ENCODE data around the gene SYNE1.
"Not testable (repeated sequence)": the region's sequence is repeated elsewhere in the genome, so short reads cannot be mapped to it uniquely, and the experiment has no call there.

Gene SYNE1

GRCh38 chr6:152423216-152424103 lies 213.7 kb downstream of the SYNE1 start:
- DNase-seq (ENCODE audit: low read depth) = no peak

- DNase-seq (ENCODE audit: low read depth) = not testable (repeated sequence)
Observed at GRCh38 chr6:152421496-152421895, 215.7 kb downstream of the SYNE1 start.

DNA sequence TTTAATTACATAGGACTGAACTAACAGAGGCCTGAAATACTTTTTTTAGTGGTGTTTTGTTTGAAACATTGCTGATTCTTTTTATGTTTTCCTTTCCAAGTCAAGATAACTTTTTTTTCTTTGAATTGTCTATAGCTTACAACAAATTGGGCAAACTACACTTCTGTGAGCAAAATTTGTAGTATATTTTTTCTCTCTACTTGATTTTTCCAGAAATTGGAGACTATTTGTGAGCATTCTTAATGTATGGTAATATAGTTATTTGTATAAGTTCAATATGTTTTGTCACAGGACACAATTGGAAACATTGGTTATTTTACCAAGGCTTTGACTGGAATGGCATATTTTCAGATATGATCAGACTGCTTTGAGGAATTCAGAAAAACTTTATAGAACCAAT lies 216.5 kb downstream of the SYNE1 start:
- no peak for DNase-seq (ENCODE audit: low read depth)

DNA sequence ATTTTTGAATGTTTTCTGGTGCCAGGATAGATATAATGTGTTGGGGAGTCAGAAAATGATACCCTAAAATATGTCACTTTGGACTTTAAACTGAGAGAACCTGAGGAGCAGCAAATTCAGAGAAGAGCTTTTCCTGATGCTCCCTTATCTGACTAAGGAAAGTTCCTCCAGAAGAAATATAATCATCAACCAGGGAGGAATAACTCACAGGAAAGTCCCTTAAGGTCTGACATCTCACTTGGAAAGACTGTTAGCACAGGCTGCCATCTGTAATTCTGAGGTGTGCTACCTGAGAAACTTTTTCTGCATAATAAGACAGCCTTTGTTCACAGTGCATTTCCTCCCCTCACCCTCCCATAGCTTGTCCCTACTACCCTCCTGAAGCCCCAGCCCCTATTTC lies 218.6 kb downstream of the SYNE1 start:
- no peak for DNase-seq (ENCODE audit: low read depth)

DNA sequence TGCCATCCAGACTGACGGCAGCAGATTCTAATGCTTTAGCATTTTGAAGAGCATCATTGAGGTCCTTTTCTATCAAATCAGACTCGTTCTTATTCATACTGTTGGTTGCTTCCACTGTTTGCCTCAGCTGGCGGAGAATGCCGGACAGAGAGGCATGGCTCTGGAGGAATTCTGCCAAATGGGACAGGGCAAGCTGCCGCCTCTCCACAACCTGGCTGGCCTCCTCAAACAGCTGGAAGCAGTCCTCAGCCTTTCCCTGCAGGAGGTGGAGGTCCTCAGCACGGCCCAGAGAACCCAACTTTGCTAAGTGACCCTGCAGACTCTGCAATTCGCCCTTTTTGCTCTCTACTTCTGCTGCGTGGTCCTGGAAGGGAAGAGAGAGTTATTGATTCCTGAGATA lies 220.5 kb downstream of the SYNE1 start:
- no peak for DNase-seq (ENCODE audit: low read depth)

- DNase-seq (ENCODE audit: low read depth) = no peak
Observed at GRCh38 chr6:152404936-152405595, 232.1 kb downstream of the SYNE1 start.

GRCh38 chr6:152404086-152404857 lies 232.9 kb downstream of the SYNE1 start:
- no peak for DNase-seq (ENCODE audit: low read depth)

DNA sequence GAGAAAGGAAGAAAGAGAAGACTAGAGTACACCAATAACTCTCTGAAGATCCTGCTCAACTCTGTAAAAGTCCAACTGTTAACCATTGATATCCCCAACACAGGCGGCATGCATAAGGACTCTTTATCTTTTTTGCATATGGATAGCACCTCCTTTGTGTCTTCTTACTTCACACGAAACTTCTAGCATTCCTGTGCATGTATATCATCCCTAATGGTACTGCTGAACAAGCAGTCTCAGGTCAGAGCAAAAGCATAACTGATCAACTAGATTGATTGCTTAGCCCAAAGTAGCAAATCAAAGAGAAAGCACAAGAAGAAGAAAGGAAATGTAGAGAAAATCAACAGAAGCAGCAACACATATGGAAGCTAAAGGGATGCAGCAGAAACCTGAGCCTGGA lies 234.4 kb downstream of the SYNE1 start:
- no peak for DNase-seq (ENCODE audit: low read depth)

DNA sequence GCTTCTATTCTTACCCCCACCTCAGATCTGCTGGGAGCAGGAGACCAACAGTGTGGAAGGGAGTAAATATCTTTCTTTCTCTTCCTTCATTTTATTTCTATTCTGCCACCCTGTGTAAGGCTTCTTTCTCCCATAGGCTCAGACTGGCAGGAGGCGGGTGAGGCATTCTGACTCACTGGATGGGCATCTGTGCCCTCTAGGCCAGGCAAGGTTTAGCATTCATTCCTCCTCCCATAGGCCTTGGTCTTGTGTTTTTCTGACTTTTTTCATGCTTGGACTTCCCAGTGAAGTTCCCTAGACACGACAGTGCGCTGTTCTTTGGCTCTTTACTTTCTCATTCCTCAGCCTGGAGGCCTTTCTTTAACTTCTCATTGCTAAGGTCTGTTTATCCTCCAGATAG lies 235.2 kb downstream of the SYNE1 start:
- DNase-seq (ENCODE audit: low read depth) = peak; percentile 32

GRCh38 chr6:152399399-152399798 lies 237.8 kb downstream of the SYNE1 start:
- DNase-seq (ENCODE audit: low read depth) = no peak

GRCh38 chr6:152398993-152399392 lies 238.2 kb downstream of the SYNE1 start:
- DNase-seq (ENCODE audit: low read depth) = no peak

DNA sequence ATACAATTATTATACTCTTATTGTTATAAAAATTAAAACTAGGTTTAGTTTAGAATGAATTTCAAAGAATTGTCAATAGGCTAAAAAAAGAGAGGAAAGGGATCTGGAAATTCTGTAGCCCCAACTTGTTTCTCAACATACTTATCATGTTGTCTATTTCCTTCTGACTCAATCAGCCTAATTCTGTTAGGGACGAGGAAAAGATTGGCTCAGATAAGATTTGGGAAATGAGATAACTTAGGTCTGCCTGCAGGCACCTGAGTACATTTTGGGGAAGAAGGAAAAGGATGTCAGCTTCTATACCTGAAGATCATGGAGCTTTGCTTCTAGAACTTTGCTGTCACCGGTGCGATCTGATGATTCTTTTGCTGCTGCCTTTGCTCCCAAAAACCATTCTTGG lies 238.8 kb downstream of the SYNE1 start:
- DNase-seq (ENCODE audit: low read depth) = no peak

DNA sequence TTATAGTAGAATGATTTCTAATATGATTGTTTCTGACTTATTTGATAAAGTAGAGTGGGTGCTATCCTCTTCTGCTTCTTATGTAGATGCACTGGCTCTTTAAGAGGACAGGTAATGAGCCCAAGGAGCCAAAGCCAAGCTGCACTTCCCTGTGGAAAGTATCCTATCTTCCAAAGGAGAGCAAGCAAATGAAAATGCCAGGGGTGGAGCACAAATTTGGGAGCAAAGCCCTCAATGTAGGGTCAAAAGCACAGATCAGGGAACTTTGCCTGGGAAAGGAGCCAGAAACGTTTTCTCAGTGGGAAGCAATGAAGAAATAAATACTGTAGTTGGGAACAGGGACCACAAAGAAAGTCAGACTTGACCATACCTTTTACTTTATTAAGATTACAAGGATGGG lies 242.9 kb downstream of the SYNE1 start:
- no peak for DNase-seq (ENCODE audit: low read depth)

GRCh38 chr6:152391179-152391880 lies 245.8 kb downstream of the SYNE1 start:
- no peak for DNase-seq (ENCODE audit: low read depth)

DNA sequence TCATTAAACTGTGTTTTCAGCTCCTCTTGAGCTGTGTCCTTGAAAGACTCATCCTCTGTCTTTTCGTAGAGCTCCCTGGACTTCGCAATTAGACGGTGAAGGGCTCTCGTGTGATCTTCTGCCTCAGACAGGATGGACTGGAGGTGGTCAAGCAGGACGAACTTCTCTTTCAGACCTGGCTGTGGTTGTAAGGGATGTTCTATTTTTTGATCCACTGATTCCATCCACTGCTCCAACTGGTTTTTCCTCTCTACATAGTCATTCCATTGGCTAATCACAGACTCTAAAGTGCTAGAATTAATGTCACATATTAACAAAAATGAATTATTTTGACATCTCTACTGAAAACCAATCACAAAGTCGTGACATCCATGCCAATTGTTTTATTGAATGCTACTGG lies 250.1 kb downstream of the SYNE1 start:
- DNase-seq (ENCODE audit: low read depth) = no peak

DNA sequence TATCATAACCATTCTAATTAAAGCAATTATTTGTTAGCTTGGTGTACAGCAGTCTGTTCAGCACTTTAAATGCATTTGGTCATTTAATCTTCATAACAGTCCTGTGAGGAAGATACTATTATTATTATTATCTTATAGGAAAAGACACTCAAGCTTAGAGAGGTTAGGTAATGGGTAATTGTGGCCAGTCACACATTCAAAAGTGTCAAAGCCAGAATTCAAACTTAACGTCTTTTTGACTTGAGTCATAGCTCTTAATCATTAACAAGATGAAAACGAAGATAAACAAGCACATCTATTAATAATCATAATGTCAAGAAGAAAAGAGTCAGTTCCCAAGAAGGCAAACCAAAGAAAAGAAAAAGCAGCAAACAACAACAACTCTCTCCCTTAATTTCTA lies 251.0 kb downstream of the SYNE1 start:
- DNase-seq (ENCODE audit: low read depth) = no peak

- peak; percentile 97 for DNase-seq (ENCODE audit: low read depth)
Observed at GRCh38 chr6:152380993-152381898, 255.9 kb downstream of the SYNE1 start.

- peak; percentile 90 for DNase-seq (ENCODE audit: low read depth)
Observed at GRCh38 chr6:152380351-152380767, 256.8 kb downstream of the SYNE1 start.

GRCh38 chr6:152379423-152379822 lies 257.7 kb downstream of the SYNE1 start:
- no peak for DNase-seq (ENCODE audit: low read depth)

DNA sequence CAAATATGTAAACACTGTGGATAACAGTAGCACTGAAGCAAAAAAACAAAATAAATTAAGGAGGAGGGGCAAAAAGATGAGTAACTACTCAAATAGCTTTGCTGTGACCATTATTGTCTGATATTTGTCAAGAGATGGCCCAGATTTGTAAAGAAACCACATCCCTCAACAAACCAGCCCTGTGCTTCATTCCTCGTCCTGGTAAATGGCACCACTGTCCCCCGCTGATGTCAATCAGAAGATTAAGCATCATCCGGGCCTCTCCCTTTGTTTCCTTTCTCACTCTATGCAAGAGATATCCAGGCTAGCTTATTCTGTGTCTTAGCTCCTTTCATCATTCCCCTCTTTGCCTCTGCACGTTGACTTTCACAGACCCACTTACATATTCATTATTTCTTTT lies 259.0 kb downstream of the SYNE1 start:
- peak; percentile 74 for DNase-seq (ENCODE audit: low read depth)

DNA sequence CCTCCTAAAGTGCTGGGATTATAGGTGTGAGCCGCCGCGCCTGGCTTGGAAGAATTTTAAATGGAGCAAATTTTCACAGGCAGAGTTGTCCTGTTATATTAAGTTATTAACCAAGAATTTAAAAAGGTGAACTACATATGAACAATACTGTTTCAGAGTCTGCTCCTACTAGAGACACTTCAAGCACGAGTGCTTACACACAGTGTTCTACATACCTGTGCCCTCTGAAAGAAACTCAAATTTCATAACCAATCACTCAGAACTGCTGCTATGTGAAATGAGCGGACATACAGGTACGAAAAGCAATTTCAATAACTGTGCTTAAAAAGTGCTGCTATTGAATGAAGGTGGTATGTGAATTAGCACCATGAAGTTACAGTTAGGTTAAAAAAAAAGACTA lies 262.0 kb downstream of the SYNE1 start:
- DNase-seq (ENCODE audit: low read depth) = no peak
